Fibroblast of lung (primary cell): ENCODE measurements around the gene S1PR2. TPM values are rescaled to one million over a fixed set of nuclear protein-coding genes. Genes with fewer than 3 reads are reported as not detected.

ENCODE experiments used
- DNase-seq, 2 donors: peaks; one replicate each; pipeline versions ENCODE4 v3.0.0 to v3.0.0-alpha.2; 2010; ENCODE audit warnings: low read depth in 2 of 2
- H2AFZ ChIP-seq: 2 replicates; pipeline ENCODE4 v1.5.1; 2012; ENCODE audit warnings: low read length, control low read depth, inconsistent platforms
- H3K27ac ChIP-seq: 2 replicates; pipeline ENCODE4 v1.5.1; 2011; ENCODE audit warnings: low read length, control low read depth; ENCODE audit not compliant: insufficient read depth
- H3K27me3 ChIP-seq: 2 replicates; pipeline ENCODE4 v1.5.1; 2011; ENCODE audit warnings: mild to moderate bottlenecking, low read length; ENCODE audit not compliant: control insufficient read depth, insufficient read depth
- H3K36me3 ChIP-seq: 2 replicates; pipeline ENCODE4 v1.5.1; 2011; ENCODE audit warnings: low read length; ENCODE audit not compliant: control insufficient read depth, insufficient read depth
- H3K4me1 ChIP-seq: 2 replicates; pipeline ENCODE4 v1.5.1; 2011; ENCODE audit warnings: low read length; ENCODE audit not compliant: control insufficient read depth, insufficient read depth; ENCODE audit errors: extremely low read depth
- H3K4me2 ChIP-seq: 2 replicates; pipeline ENCODE4 v1.5.1; 2011; ENCODE audit warnings: low read length, control low read depth; ENCODE audit not compliant: insufficient read depth; ENCODE audit errors: extremely low read depth
- H3K4me3 ChIP-seq, 4 experiments: fragments of 200-600 bp in 1 of 4; sonication (generic) in 1 of 4; replicated peaks in 1 of 4; 2 replicates each; pipeline ENCODE4 v1.5.1; 2011 to 2016; ENCODE audit warnings: low read length in 4 of 4, low read depth in 3 of 4, mild to moderate bottlenecking in 3 of 4, control low read depth in 2 of 4, inconsistent platforms in 1 of 4, mixed read lengths in 1 of 4; ENCODE audit not compliant: insufficient read depth in 1 of 4; ENCODE audit errors: control extremely low read depth in 1 of 4
- H3K79me2 ChIP-seq: 2 replicates; pipeline ENCODE4 v1.5.1; 2012; ENCODE audit warnings: mild to moderate bottlenecking, low read length, inconsistent platforms; ENCODE audit not compliant: control insufficient read depth, insufficient read depth
- H3K9ac ChIP-seq: 2 replicates; pipeline ENCODE4 v1.5.1; 2011; ENCODE audit warnings: mild to moderate bottlenecking, low read length, control low read depth; ENCODE audit not compliant: insufficient read depth
- H3K9me3 ChIP-seq: 2 replicates; pipeline ENCODE4 v1.5.1; 2012; ENCODE audit warnings: low read depth, low read length; ENCODE audit not compliant: control insufficient read depth, insufficient read depth
- H4K20me1 ChIP-seq: 2 replicates; pipeline ENCODE4 v1.5.1; 2011; ENCODE audit warnings: low read length; ENCODE audit not compliant: control insufficient read depth, insufficient read depth; ENCODE audit errors: extremely low read depth
- CTCF ChIP-seq, 2 donors: IDR thresholded peaks in 1 of 2; conservative IDR thresholded peaks in 1 of 2; 1 replicate in 1 of 2; 2 replicates in 1 of 2; pipeline ENCODE4 v1.5.1; 2011 to 2012; ENCODE audit warnings: low read length in 2 of 2, control low read depth in 1 of 2, inconsistent platforms in 1 of 2, low read depth in 1 of 2, mild to moderate bottlenecking in 1 of 2
- EZH2 ChIP-seq: IDR thresholded peaks from 2 replicates; pipeline ENCODE4 v1.5.1; 2012; ENCODE audit warnings: low read length, control low read depth, mild to moderate bottlenecking; ENCODE audit errors: missing control alignments
- polyA plus RNA-seq, 2 donors: library from polyadenylated mRNA; depleted of rRNA in 1 of 2; stranded (reverse) in 1 of 2; unstranded in 1 of 2; fragments of >200 nt; gene quantifications; 2 replicates each; pipeline ENCODE4 v1.2.1, GENCODE V29; 2011 to 2012; ENCODE audit warnings: missing spikeins in 1 of 2
- total RNA-seq: library from RNA; depleted of rRNA; stranded (reverse); fragments of >200 nt; gene quantifications from 2 replicates; pipeline ENCODE4 v1.2.1, GENCODE V29; 2014

S1PR2 gene
- total and polyA plus RNA-seq, 2 donors (not counting 1 experiment from before 2014, with no cell fraction given): 25.9 to 30.4 TPM

- Histone ChIP-seq H2AFZ (no peak overlapping the region), H3K27ac (no peak overlapping the region), H3K27me3 (no peaks in the 10 kb centered on the region), H3K9ac (no peak overlapping the region), H3K4me1 (no peaks in the 10 kb centered on the region), H3K4me2 (no peak overlapping the region), H3K4me3 (no peak overlapping the region), H3K36me3 (peaks cover 17% of the 10 kb centered on the region), H3K9me3 (no peaks in the 10 kb centered on the region), H4K20me1 (no peaks in the 10 kb centered on the region), H3K79me2 (no peaks in the 10 kb centered on the region)
- DNase-seq: peak in 1 of 2 donors; percentile 62
- TF ChIP-seq CTCF (conservative IDR thresholded peaks at IDR 0.05 in 1 of 2, IDR thresholded peaks at IDR 0.05 in 1 of 2; ENCODE audit: low read depth in 1 of 2, low read length in 2 of 2) (no peak), EZH2 (no peak)
Measured at GRCh38 chr19:10260141-10260584, 29.0 kb upstream of the S1PR2 start.

- no peaks in the 10 kb centered on the region for H3K9me3 ChIP-seq
- TF ChIP-seq CTCF (conservative IDR thresholded peaks at IDR 0.05 in 1 of 2, IDR thresholded peaks at IDR 0.05 in 1 of 2; ENCODE audit: low read depth in 1 of 2, low read length in 2 of 2): peak; percentile 75 to 77
- TF ChIP-seq EZH2: no peak
- no peaks in the 10 kb centered on the region for H3K4me1 ChIP-seq
- no peak overlapping the region for H2AFZ ChIP-seq
- H3K9ac ChIP-seq: no peak overlapping the region
- no peak overlapping the region for H3K4me2 ChIP-seq
- H4K20me1 ChIP-seq: no peaks in the 10 kb centered on the region
- peaks cover 21% of the 10 kb centered on the region for H3K36me3 ChIP-seq
- no peaks in the 10 kb centered on the region for H3K27me3 ChIP-seq
- no peak overlapping the region for H3K4me3 ChIP-seq
- no peaks in the 10 kb centered on the region for H3K79me2 ChIP-seq
- DNase-seq: peak; percentile 75 to 80
- H3K27ac ChIP-seq: no peak overlapping the region
Measured at GRCh38 chr19:10259162-10259905, 28.2 kb upstream of the S1PR2 start.

- Histone ChIP-seq H3K79me2 (no peaks in the 10 kb centered on the region), H4K20me1 (no peaks in the 10 kb centered on the region), H3K4me3 (no peak overlapping the region), H3K9ac (no peak overlapping the region), H3K27ac (no peak overlapping the region), H3K4me2 (no peak overlapping the region), H3K9me3 (no peaks in the 10 kb centered on the region), H3K27me3 (no peaks in the 10 kb centered on the region), H2AFZ (no peak overlapping the region), H3K4me1 (no peaks in the 10 kb centered on the region), H3K36me3 (peaks cover 22% of the 10 kb centered on the region)
- DNase-seq: no peak
- TF ChIP-seq CTCF (conservative IDR thresholded peaks at IDR 0.05 in 1 of 2, IDR thresholded peaks at IDR 0.05 in 1 of 2; ENCODE audit: low read depth in 1 of 2, low read length in 2 of 2) (no peak), EZH2 (no peak)
Measured at GRCh38 chr19:10258080-10258710, 27.1 kb upstream of the S1PR2 start.
